Peyer's patch (tissue), 4 donors: ENCODE data around the gene DPEP2. TPM values are rescaled to one million over a fixed set of nuclear protein-coding genes. Genes with fewer than 3 reads are reported as not detected.

Source experiments
- DNase-seq, 3 donors: peaks; one replicate each; pipeline ENCODE4 v3.0.0-alpha.2; 2017 to 2019
- H3K27ac ChIP-seq, 4 donors: fragments of 200-600 bp; sonication (generic); one replicate each; pipeline ENCODE4 v1.5.1; 2016 to 2019
- H3K27me3 ChIP-seq, 2 donors: fragments of 200-600 bp; sonication (generic); one replicate each; pipeline ENCODE4 v1.5.1; 2019
- H3K36me3 ChIP-seq, 3 donors: fragments of 200-600 bp; sonication (generic); one replicate each; pipeline ENCODE4 v1.5.1; 2016 to 2019
- H3K4me1 ChIP-seq, 4 donors: fragments of 200-600 bp; sonication (generic); one replicate each; pipeline ENCODE4 v1.5.1; 2016 to 2019
- H3K4me3 ChIP-seq, 4 donors: fragments of 200-600 bp; sonication (generic); 1 replicate in 3 of 4; 2 replicates in 1 of 4; pipeline ENCODE4 v1.5.1; 2016 to 2019; ENCODE audit warnings: mild to moderate bottlenecking in 1 of 4
- H3K9me3 ChIP-seq, 4 donors: fragments of 200-600 bp; sonication (generic); one replicate each; pipeline ENCODE4 v1.5.1; 2016 to 2019; ENCODE audit warnings: mild to moderate bottlenecking in 1 of 4
- POLR2A ChIP-seq, 2 donors: fragments of 450-650 bp; IDR thresholded peaks; one replicate each; pipeline ENCODE4 v1.5.1; 2017; ENCODE audit warnings: antibody characterized with exemption in 2 of 2, mild to moderate bottlenecking in 2 of 2, moderate library complexity in 2 of 2
- total RNA-seq, 4 donors: library from RNA; depleted of rRNA; stranded (reverse); fragments of >200 nt; gene quantifications; one replicate each; pipeline ENCODE4 v1.1.0, GENCODE V29; 2016
- TF ChIP-seq, protein P1 (sequence below), 6 experiments: fragments of 450-650 bp in 4 of 6; fragments of 200-600 bp in 2 of 6; sonication (generic) in 1 of 6; IDR thresholded peaks; one replicate each; pipeline ENCODE4 v1.5.1; 2017 to 2019; ENCODE audit warnings: antibody characterized with exemption in 6 of 6, mild to moderate bottlenecking in 3 of 6, moderate library complexity in 1 of 6

Gene DPEP2
- total RNA-seq, 4 donors from 2014 or later: 1.1 to 12.4 (median 6.6) TPM

DNA sequence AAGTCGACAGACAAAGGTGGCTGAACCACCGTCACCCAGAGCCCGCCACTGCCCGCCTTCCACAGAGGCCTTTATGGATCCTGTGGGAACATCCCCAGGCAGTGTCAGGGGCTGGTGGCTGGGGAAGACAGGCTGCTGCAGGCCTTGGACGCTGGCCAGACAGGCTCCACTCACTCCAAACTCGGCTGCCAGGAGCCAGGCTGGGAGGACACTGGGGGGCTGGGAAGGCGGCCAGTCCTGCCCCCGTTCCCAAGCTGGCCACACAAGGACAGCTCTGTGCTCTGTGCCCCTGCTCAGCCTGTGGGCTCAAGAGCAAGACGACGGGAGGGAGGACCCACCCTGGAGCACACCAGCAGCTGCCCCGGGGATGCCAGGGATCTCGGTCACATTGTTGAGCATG is 47.8 kb downstream of the DPEP2 start:
- no peak overlapping the region for H3K4me3 ChIP-seq
- no peaks in the 10 kb centered on the region for H3K9me3 ChIP-seq
- no peak for DNase-seq
- H3K27me3 ChIP-seq: no peaks in the 10 kb centered on the region
- H3K27ac ChIP-seq: peak overlapping the region in 1 of 4 donors; percentile 3
- H3K4me1 ChIP-seq: peaks cover 0 to 11% (median 0%) of the 10 kb centered on the region in 4 donors
- TF ChIP-seq POLR2A (IDR thresholded peaks at IDR 0.05): no peak
- TF ChIP-seq, protein P1, sequence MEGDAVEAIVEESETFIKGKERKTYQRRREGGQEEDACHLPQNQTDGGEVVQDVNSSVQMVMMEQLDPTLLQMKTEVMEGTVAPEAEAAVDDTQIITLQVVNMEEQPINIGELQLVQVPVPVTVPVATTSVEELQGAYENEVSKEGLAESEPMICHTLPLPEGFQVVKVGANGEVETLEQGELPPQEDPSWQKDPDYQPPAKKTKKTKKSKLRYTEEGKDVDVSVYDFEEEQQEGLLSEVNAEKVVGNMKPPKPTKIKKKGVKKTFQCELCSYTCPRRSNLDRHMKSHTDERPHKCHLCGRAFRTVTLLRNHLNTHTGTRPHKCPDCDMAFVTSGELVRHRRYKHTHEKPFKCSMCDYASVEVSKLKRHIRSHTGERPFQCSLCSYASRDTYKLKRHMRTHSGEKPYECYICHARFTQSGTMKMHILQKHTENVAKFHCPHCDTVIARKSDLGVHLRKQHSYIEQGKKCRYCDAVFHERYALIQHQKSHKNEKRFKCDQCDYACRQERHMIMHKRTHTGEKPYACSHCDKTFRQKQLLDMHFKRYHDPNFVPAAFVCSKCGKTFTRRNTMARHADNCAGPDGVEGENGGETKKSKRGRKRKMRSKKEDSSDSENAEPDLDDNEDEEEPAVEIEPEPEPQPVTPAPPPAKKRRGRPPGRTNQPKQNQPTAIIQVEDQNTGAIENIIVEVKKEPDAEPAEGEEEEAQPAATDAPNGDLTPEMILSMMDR (IDR thresholded peaks at IDR 0.05): no peak
- peaks cover 0 to 58% (median 0%) of the 10 kb centered on the region in 3 donors for H3K36me3 ChIP-seq

DNA sequence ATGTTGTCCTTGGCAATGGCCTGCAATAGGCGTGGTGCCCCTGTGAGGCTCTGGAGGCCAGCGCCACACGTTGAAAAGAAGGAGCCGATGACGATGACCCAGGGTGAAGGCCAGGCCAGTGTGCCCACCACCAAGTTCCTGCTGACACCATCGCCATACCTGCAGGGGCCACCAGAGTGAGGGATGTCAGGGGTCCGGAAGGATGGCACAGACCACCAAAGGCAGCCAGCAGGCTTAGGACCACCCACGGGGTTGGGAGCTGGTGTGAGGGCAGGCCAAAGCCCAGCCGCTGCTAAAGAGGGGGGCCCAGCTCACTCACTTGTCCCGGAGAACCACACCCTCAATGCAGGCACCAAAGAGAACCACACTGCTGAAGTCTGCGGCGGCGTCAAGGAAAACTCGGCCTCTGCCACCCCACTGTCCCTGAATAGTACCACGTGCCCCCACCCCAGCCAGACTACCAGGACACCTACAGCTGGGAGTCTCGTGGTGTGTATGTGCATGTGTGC is 48.9 kb downstream of the DPEP2 start:
- DNase-seq: no peak
- Histone ChIP-seq H3K27ac (no peak overlapping the region), H3K4me1 (peaks cover 0 to 11% (median 0%) of the 10 kb centered on the region in 4 donors), H3K27me3 (no peaks in the 10 kb centered on the region), H3K4me3 (no peak overlapping the region), H3K36me3 (peaks cover 0 to 68% (median 0%) of the 10 kb centered on the region in 3 donors), H3K9me3 (no peaks in the 10 kb centered on the region)
- no peak for TF ChIP-seq POLR2A (IDR thresholded peaks at IDR 0.05)
- TF ChIP-seq, protein P1 (IDR thresholded peaks at IDR 0.05): no peak

DNA sequence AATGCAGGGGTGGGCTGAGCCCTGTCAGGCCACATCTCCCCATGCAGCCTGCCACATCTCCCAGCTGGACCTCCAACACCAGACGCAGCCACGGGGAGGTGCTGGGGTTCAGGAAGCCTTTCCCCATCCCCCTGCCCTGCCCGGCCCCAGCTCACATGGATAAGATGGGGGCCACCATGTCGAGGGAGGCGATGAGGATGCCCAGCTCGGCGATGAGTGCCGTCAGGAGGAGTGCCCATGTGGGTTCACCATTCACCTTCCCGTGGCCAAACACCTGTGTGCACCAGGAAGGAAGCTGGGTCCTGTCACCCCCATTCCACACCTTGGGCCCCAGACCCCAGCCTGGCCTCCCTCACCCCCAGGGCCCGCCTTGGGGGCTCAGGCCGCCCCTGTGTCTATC is 49.6 kb downstream of the DPEP2 start:
- no peak for DNase-seq
- Histone ChIP-seq H3K36me3 (peaks cover 0 to 66% (median 0%) of the 10 kb centered on the region in 3 donors), H3K9me3 (no peaks in the 10 kb centered on the region), H3K27ac (no peak overlapping the region), H3K4me1 (peaks cover 0 to 16% (median 0%) of the 10 kb centered on the region in 4 donors), H3K27me3 (no peaks in the 10 kb centered on the region), H3K4me3 (no peak overlapping the region)
- TF ChIP-seq, protein P1 (IDR thresholded peaks at IDR 0.05): no peak
- TF ChIP-seq POLR2A (IDR thresholded peaks at IDR 0.05): no peak

DNA sequence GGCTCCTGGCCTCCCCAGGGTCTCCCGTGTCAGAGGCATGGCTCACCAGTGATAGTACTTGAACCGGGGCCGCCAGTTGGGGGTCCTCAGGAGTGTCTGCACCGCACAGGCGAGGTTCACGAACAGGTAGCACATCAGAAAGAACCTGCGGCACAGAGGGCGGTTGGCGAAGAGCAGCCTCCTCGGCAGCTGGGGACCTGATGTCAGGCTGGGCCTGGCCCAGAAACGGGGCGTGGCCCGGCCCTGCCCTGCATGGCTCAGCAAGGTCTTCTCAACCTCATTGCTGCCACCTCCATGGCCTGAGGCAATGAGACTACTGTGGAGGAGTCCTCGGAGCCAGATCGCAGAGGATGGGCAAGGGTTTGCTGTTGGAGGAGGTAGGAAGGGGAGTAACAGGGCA is 51.3 kb downstream of the DPEP2 start:
- Histone ChIP-seq H3K27me3 (no peaks in the 10 kb centered on the region), H3K36me3 (peaks cover 0 to 61% (median 0%) of the 10 kb centered on the region in 3 donors), H3K27ac (no peak overlapping the region), H3K4me3 (no peak overlapping the region), H3K9me3 (no peaks in the 10 kb centered on the region), H3K4me1 (peaks cover 0 to 31% (median 0%) of the 10 kb centered on the region in 4 donors)
- TF ChIP-seq, protein P1 (IDR thresholded peaks at IDR 0.05): no peak
- no peak for DNase-seq

DNA sequence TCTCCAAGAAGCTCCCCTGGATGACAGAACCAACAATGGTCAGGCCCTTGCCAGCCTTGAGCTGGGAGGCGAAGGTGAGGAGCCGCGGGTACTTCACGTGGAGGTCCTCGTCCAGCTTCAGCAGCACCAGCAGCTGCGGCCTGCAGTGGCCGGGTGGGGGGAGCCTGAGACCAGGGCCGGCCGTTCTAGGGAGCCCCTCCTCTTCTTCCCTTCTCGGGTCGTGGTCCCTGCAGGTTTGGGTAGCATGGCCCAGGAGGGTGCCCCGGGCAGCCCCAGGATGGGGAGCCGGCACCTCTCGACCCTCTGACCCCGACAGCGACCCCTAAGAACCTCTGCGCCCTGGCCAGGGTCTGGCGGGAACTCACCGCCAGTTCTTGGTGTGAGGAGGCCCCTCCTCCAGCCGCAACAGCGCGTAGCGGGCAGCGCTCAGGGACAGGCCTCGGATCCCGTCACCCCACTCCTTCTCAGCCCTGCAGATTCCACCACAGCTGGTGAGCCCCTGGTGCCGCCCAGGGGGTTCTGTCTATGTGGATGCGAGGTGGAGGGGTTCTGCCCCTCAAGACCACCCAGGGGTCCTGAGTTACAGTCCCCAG is 52.2 kb downstream of the DPEP2 start:
- Histone ChIP-seq H3K36me3 (peaks cover 0 to 66% (median 0%) of the 10 kb centered on the region in 3 donors), H3K27ac (no peak overlapping the region), H3K4me3 (no peak overlapping the region), H3K4me1 (peaks cover 0 to 27% (median 0%) of the 10 kb centered on the region in 4 donors), H3K27me3 (no peaks in the 10 kb centered on the region), H3K9me3 (no peaks in the 10 kb centered on the region)
- TF ChIP-seq, protein P1 (IDR thresholded peaks at IDR 0.05): no peak
- no peak for TF ChIP-seq POLR2A (IDR thresholded peaks at IDR 0.05)
- DNase-seq: no peak
